MG63 (cell line): ENCODE results near the gene MTMR6. TPM values are rescaled to one million over a fixed set of nuclear protein-coding genes. Genes with fewer than 3 reads are reported as not detected.

Experiments used
- DNase-seq: peaks from one replicate; pipeline ENCODE4 v3.0.0-alpha.2; 2020
- H3K27me3 ChIP-seq: fragments of 250-450 bp; sonication (Bioruptor Pico); 2 replicates; pipeline ENCODE4 v1.5.1; 2020; ENCODE audit warnings: mild to moderate bottlenecking, moderate library complexity
- H3K36me3 ChIP-seq: fragments of 250-450 bp; sonication (Bioruptor Pico); 2 replicates; pipeline ENCODE4 v1.5.1; 2020; ENCODE audit warnings: mild to moderate bottlenecking, moderate library complexity
- H3K4me3 ChIP-seq: fragments of 250-450 bp; sonication (Bioruptor Pico); 2 replicates; pipeline ENCODE4 v1.5.1; 2020; ENCODE audit warnings: mild to moderate bottlenecking, moderate library complexity
- H3K9me3 ChIP-seq: fragments of 250-450 bp; sonication (Bioruptor Pico); 2 replicates; pipeline ENCODE4 v1.5.1; 2020; ENCODE audit warnings: mild to moderate bottlenecking, moderate library complexity
- total RNA-seq: library from RNA; depleted of rRNA; stranded (reverse); fragments of >200 nt; shearing (Covaris generic); gene quantifications from 2 replicates; pipeline ENCODE4 v1.2.3, GENCODE V29; 2014; ENCODE audit warnings: low replicate concordance; rRNA removed

MTMR6 gene
- total RNA-seq, 1 experiment from 2014 or later: 12.8 TPM

GRCh38 chr13:25207291-25207810, 79.9 kb downstream of the MTMR6 start:
- H3K27me3 ChIP-seq: 0 out of 2 replicates have a peak, but pooled peaks cover 2% of the 10 kb centered on the region
- no peaks in the 10 kb centered on the region for H3K9me3 ChIP-seq
- no peak for DNase-seq
- H3K4me3 ChIP-seq: no peak overlapping the region
- H3K36me3 ChIP-seq: no peaks in the 10 kb centered on the region

GRCh38 chr13:25204863-25205262, 82.4 kb downstream of the MTMR6 start:
- Histone ChIP-seq H3K36me3 (no peaks in the 10 kb centered on the region), H3K4me3 (no peak overlapping the region), H3K9me3 (no peaks in the 10 kb centered on the region), H3K27me3 (0 out of 2 replicates have a peak, but pooled peaks cover 2% of the 10 kb centered on the region)
- no peak for DNase-seq

GRCh38 chr13:25203127-25203740, 84.1 kb downstream of the MTMR6 start:
- H3K9me3 ChIP-seq: no peaks in the 10 kb centered on the region
- H3K4me3 ChIP-seq: no peak overlapping the region
- peaks cover 6% of the 10 kb centered on the region; the same call in 1 of the 2 replicates for H3K27me3 ChIP-seq
- DNase-seq: no peak
- H3K36me3 ChIP-seq: no peaks in the 10 kb centered on the region

DNA sequence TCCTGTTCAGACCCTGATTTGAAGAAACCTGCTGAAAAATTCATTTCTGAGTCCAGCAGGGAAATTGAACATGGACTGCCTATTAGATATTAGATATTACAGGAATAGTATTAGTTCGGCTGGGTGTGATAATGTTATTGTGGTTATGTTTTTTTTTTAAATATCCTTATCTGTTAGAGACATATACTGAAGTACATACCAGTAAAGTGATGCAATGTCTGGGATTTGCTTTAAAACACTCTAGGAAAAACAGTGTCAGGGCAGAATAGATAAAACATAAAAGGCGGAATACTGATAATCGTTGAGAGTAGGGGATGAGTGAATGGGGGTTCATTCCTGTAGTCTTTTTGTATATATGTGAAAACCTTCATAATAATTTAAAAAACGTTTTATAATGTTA, 86.5 kb downstream of the MTMR6 start:
- peaks cover 6% of the 10 kb centered on the region; the same call in 1 of the 2 replicates for H3K27me3 ChIP-seq
- H3K9me3 ChIP-seq: no peaks in the 10 kb centered on the region
- no peak overlapping the region for H3K4me3 ChIP-seq
- no peak for DNase-seq
- no peaks in the 10 kb centered on the region for H3K36me3 ChIP-seq

GRCh38 chr13:25198647-25199046, 88.6 kb downstream of the MTMR6 start:
- DNase-seq: no peak
- H3K27me3 ChIP-seq: peaks cover 9% of the 10 kb centered on the region
- no peak overlapping the region for H3K4me3 ChIP-seq
- H3K9me3 ChIP-seq: no peaks in the 10 kb centered on the region
- H3K36me3 ChIP-seq: no peaks in the 10 kb centered on the region

DNA sequence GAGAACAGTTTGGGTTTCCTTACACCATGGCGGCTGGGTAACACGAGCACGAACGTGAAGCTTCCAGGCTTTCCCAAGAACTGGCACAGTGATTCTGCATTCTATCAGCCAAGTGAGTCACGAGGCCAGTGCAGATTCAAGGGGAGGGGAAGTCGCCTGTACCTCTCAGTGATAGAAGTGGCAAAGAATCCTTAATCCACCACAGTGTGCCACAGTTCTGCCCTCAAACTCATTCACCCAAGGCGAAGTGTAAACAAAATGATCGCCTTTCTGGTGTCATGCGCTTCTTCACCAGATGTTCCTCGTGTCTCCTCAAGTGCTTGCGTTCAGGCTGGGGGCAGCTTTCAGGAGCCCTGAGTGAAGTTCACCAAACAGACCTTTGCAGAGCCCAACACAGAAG, 90.3 kb downstream of the MTMR6 start:
- DNase-seq: no peak
- Histone ChIP-seq H3K36me3 (no peaks in the 10 kb centered on the region), H3K9me3 (no peaks in the 10 kb centered on the region), H3K27me3 (peaks cover 13% of the 10 kb centered on the region), H3K4me3 (no peak overlapping the region)

Other genes starting within 250 kb of the MTMR6 start
- gene PABPC3, start 191.4 kb downstream of the MTMR6 start, total RNA-seq: 0.63 and 4.9 TPM in 2 replicates
- not detected in 2 replicates for gene AMER2, start 115.2 kb downstream of the MTMR6 start, total RNA-seq
- 46.8 and 53.8 TPM in 2 replicates for gene NUP58, start 14.1 kb upstream of the MTMR6 start, total RNA-seq
- gene ATP8A2, start 84.5 kb upstream of the MTMR6 start, total RNA-seq: not detected in 2 replicates